H1 (cell line): Measurements from ENCODE around the gene ALS2CL. TPM values are rescaled to one million over a fixed set of nuclear protein-coding genes. Genes with fewer than 3 reads are reported as not detected.

Experiments
- ATF3 ChIP-seq: IDR thresholded peaks from 2 replicates; pipeline ENCODE4 v1.6.1; 2011; ENCODE audit warnings: low read depth, mild to moderate bottlenecking, low read length; ENCODE audit not compliant: insufficient read depth
- CBX8 ChIP-seq: fragments of 300-800, 300-1000 bp; sonication (generic); IDR thresholded peaks from 2 replicates; pipeline ENCODE4 v1.7.1; 2016; ENCODE audit warnings: low read depth, low read length, borderline replicate concordance
- CREB1 ChIP-seq: IDR thresholded peaks from 2 replicates; pipeline ENCODE4 v1.6.1; 2012; ENCODE audit warnings: inconsistent platforms
- EP300 ChIP-seq, 2 experiments: IDR thresholded peaks; 1 replicate in 1 of 2; 2 replicates in 1 of 2; pipeline ENCODE4 v1.6.1; 2011 to 2012; ENCODE audit warnings: low read depth in 2 of 2, low read length in 2 of 2, mild to moderate bottlenecking in 2 of 2, borderline replicate concordance in 1 of 2, inconsistent platforms in 1 of 2, moderate library complexity in 1 of 2
- JUN ChIP-seq: IDR thresholded peaks from 2 replicates; pipeline ENCODE4 v1.6.1; 2011; ENCODE audit warnings: low read depth, mild to moderate bottlenecking, improper control_type of control experiment, low read length
- PHF8 ChIP-seq: fragments of 200-600 bp; sonication (generic); conservative IDR thresholded peaks from 2 replicates; pipeline ENCODE4 v1.7.1; 2012; ENCODE audit warnings: low read depth, mild to moderate bottlenecking, inconsistent platforms, low read length, moderate library complexity
- POU5F1 ChIP-seq: IDR thresholded peaks from 2 replicates; pipeline ENCODE4 v1.6.1; 2011; ENCODE audit warnings: low read depth, mild to moderate bottlenecking, low read length, moderate library complexity
- RXRA ChIP-seq: IDR thresholded peaks from 2 replicates; pipeline ENCODE4 v1.6.1; 2011; ENCODE audit warnings: low read depth, mild to moderate bottlenecking, low read length, moderate library complexity; ENCODE audit not compliant: insufficient read depth
- SIN3A ChIP-seq, 2 experiments: IDR thresholded peaks in 1 of 2; conservative IDR thresholded peaks in 1 of 2; 2 replicates each; pipeline ENCODE4 v1.6.1; 2011 to 2012; ENCODE audit warnings: low read length in 2 of 2, improper control_type of control experiment in 1 of 2, low read depth in 1 of 2, mild to moderate bottlenecking in 1 of 2
- polyA plus RNA-seq, 7 experiments: library from polyadenylated mRNA; depleted of rRNA in 3 of 7; stranded (reverse) in 5 of 7; unstranded in 2 of 7; fragments of >200 nt in 5 of 7; fragments of 200-250 nt in 2 of 7; gene quantifications; 1 replicate in 5 of 7; 2 replicates in 1 of 7; 4 replicates in 1 of 7; pipeline versions ENCODE4 v1.2.1 to v1.2.3, GENCODE V29; 2011 to 2013; ENCODE audit warnings: missing spikeins in 2 of 7, mixed read lengths in 2 of 7
- total RNA-seq: library from RNA; stranded (reverse); fragmentation: NEBNext Ultra II Directional; extraction: Animal tissue kit (Norgen Biotek cat#: 25700); gene quantifications from 2 replicates; pipeline ENCODE4 v1.2.1, GENCODE V29; 2021

ALS2CL gene
- total and polyA plus RNA-seq, 2 of the 8 experiments (the other 6 are each of a cell fraction or from before 2014, with no cell fraction given), result 4.8 to 5.4 TPM

GRCh38 chr3:46667061-46667621, 26.3 kb downstream of the ALS2CL start (continued):
- TF ChIP-seq POU5F1 (no peak), CBX8 (no peak), EP300 (IDR thresholded peaks at IDR 0.05; ENCODE audit: borderline replicate concordance in 1 of 2, low read depth in 2 of 2, low read length in 2 of 2) (no peak), ATF3 (no peak), SIN3A (conservative IDR thresholded peaks at IDR 0.05 in 1 of 2, IDR thresholded peaks at IDR 0.05 in 1 of 2; ENCODE audit: low read depth in 1 of 2, low read length in 2 of 2) (no peak), JUN (no peak), PHF8 (no peak), CREB1 (no peak), RXRA (no peak)
